Panc1 (cell line): ENCODE results near the gene SLC25A29.

Experiments
- CTCF ChIP-seq: fragments of 450-650 bp; IDR thresholded peaks from 2 replicates; pipeline ENCODE4 v1.5.1; 2017; ENCODE audit warnings: mild to moderate bottlenecking
- POLR2AphosphoS5 ChIP-seq: IDR thresholded peaks from 2 replicates; pipeline ENCODE4 v1.6.1; 2012; ENCODE audit warnings: mild to moderate bottlenecking, low read depth, low read length, moderate library complexity
- REST ChIP-seq, 2 experiments: IDR thresholded peaks; 2 replicates each; pipeline ENCODE4 v1.6.1; 2011 to 2012; ENCODE audit warnings: low read depth in 2 of 2, control low read depth in 1 of 2, low read length in 1 of 2, mild to moderate bottlenecking in 1 of 2, moderate library complexity in 1 of 2; ENCODE audit not compliant: insufficient read depth in 1 of 2

- TF ChIP-seq CTCF (no peak), POLR2AphosphoS5 (no peak), REST (IDR thresholded peaks at IDR 0.05; ENCODE audit: insufficient read depth in 1 of 2, low read depth in 2 of 2, low read length in 1 of 2) (no peak)
These were observed 938 bp upstream of the SLC25A29 start for GRCh38 chr14:100306998-100307765.
